H9 (cell line): ENCODE data around the gene TMEM52B. TPM values are rescaled to one million over a fixed set of nuclear protein-coding genes. Genes with fewer than 3 reads are reported as not detected.

Source experiments
- DNase-seq: peaks from one replicate; pipeline ENCODE4 v3.0.0-alpha.2; 2017
- H2AFZ ChIP-seq: one replicate; pipeline ENCODE4 v1.6.1; 2013; ENCODE audit warnings: mild to moderate bottlenecking, low read length, control low read depth, moderate library complexity
- H2AK5ac ChIP-seq: 2 replicates; pipeline ENCODE4 v1.6.1; 2013; ENCODE audit warnings: low read length, control low read depth, mixed read lengths; ENCODE audit not compliant: insufficient read length
- H2BK120ac ChIP-seq: one replicate; pipeline ENCODE4 v1.6.1; 2013; ENCODE audit warnings: low read depth, mild to moderate bottlenecking, low read length, control low read depth, inconsistent platforms; ENCODE audit not compliant: poor library complexity, severe bottlenecking
- H2BK12ac ChIP-seq: 2 replicates; pipeline ENCODE4 v1.6.1; 2013; ENCODE audit warnings: low read length, control low read depth, mixed read lengths, low read depth; ENCODE audit not compliant: insufficient read length
- H2BK15ac ChIP-seq: 2 replicates; pipeline ENCODE4 v1.6.1; 2013; ENCODE audit warnings: low read depth, low read length, control low read depth
- H2BK20ac ChIP-seq: one replicate; pipeline ENCODE4 v1.6.1; 2013; ENCODE audit warnings: low read depth, mild to moderate bottlenecking, low read length, control low read depth, inconsistent platforms; ENCODE audit not compliant: poor library complexity, severe bottlenecking
- H2BK5ac ChIP-seq: 2 replicates; pipeline ENCODE4 v1.6.1; 2013; ENCODE audit warnings: low read length, control low read depth, mixed read lengths; ENCODE audit not compliant: insufficient read length
- H3K14ac ChIP-seq: 2 replicates; pipeline ENCODE4 v1.6.1; 2013; ENCODE audit warnings: low read length, control low read depth; ENCODE audit not compliant: insufficient read depth
- H3K18ac ChIP-seq: 2 replicates; pipeline ENCODE4 v1.6.1; 2013; ENCODE audit warnings: low read depth, mild to moderate bottlenecking, mixed read lengths, low read length, control low read depth; ENCODE audit not compliant: insufficient read length
- H3K23ac ChIP-seq: 2 replicates; pipeline ENCODE4 v1.6.1; 2013; ENCODE audit warnings: low read length, control low read depth, mixed read lengths, low read depth; ENCODE audit not compliant: insufficient read length
- H3K23me2 ChIP-seq: 2 replicates; pipeline ENCODE4 v1.6.1; 2013; ENCODE audit warnings: low read depth, mild to moderate bottlenecking, mixed read lengths, low read length, control low read depth; ENCODE audit not compliant: insufficient read length, poor library complexity, severe bottlenecking
- H3K27ac ChIP-seq: 2 replicates; pipeline ENCODE4 v1.5.1; 2013; ENCODE audit warnings: low read length, control low read depth, mixed read lengths, low read depth; ENCODE audit not compliant: insufficient read length
- H3K27me3 ChIP-seq: 2 replicates; pipeline ENCODE4 v1.6.1; 2013; ENCODE audit warnings: low read length, control low read depth, inconsistent platforms; ENCODE audit not compliant: insufficient read depth
- H3K4ac ChIP-seq: 2 replicates; pipeline ENCODE4 v1.6.1; 2013; ENCODE audit warnings: low read depth, mild to moderate bottlenecking, control low read depth, inconsistent platforms, low read length, moderate library complexity
- H3K4me1 ChIP-seq: 2 replicates; pipeline ENCODE4 v1.6.1; 2013; ENCODE audit warnings: low read length, control low read depth, inconsistent platforms; ENCODE audit not compliant: insufficient read depth
- H3K4me2 ChIP-seq: 2 replicates; pipeline ENCODE4 v1.6.1; 2013; ENCODE audit warnings: low read length, control low read depth, mixed read lengths; ENCODE audit not compliant: insufficient read length, insufficient read depth
- H3K56ac ChIP-seq: 2 replicates; pipeline ENCODE4 v1.6.1; 2013; ENCODE audit warnings: low read depth, mild to moderate bottlenecking, mixed read lengths, low read length, control low read depth; ENCODE audit not compliant: insufficient read length
- H3K79me1 ChIP-seq: 2 replicates; pipeline ENCODE4 v1.6.1; 2013; ENCODE audit warnings: low read depth, mild to moderate bottlenecking, moderate library complexity, low read length, control low read depth, inconsistent platforms; ENCODE audit not compliant: insufficient read depth, poor library complexity, severe bottlenecking
- H3K79me2 ChIP-seq: 2 replicates; pipeline ENCODE4 v1.6.1; 2013; ENCODE audit warnings: low read length, control low read depth, inconsistent platforms; ENCODE audit not compliant: insufficient read depth
- H3K9ac ChIP-seq: 2 replicates; pipeline ENCODE4 v1.6.1; 2013; ENCODE audit warnings: low read length, control low read depth, mixed read lengths; ENCODE audit not compliant: insufficient read length; ENCODE audit errors: extremely low read depth
- H3K9me3 ChIP-seq: one replicate; pipeline ENCODE4 v1.6.1; 2013; ENCODE audit warnings: low read depth, low read length, inconsistent platforms; ENCODE audit not compliant: control insufficient read depth
- H3T11ph ChIP-seq: one replicate; pipeline ENCODE4 v1.6.1; 2013; ENCODE audit warnings: mild to moderate bottlenecking, low read length, control low read depth, inconsistent platforms
- H4K20me1 ChIP-seq: one replicate; pipeline ENCODE4 v1.6.1; 2013; ENCODE audit not compliant: control insufficient read depth, insufficient read length, insufficient read depth
- H4K5ac ChIP-seq: 2 replicates; pipeline ENCODE4 v1.6.1; 2013; ENCODE audit warnings: low read depth, mild to moderate bottlenecking, mixed read lengths, low read length, control low read depth; ENCODE audit not compliant: insufficient read length
- H4K8ac ChIP-seq: replicated peaks from 2 replicates; pipeline ENCODE4 v1.6.1; 2013; ENCODE audit warnings: low read length, control low read depth, mixed read lengths, low read depth; ENCODE audit not compliant: insufficient read length
- H4K91ac ChIP-seq: 2 replicates; pipeline ENCODE4 v1.6.1; 2013; ENCODE audit warnings: low read depth, mild to moderate bottlenecking, moderate library complexity, mixed read lengths, low read length, control low read depth; ENCODE audit not compliant: insufficient read length
- H3K27ac Mint-ChIP-seq, 3 experiments: 2 replicates in 2 of 3; 3 replicates in 1 of 3; pipeline ENCODE4 v1.8.0; 2020 to 2021; ENCODE audit warnings: mixed read lengths in 3 of 3, mild to moderate bottlenecking in 1 of 3, moderate library complexity in 1 of 3
- H3K27me3 Mint-ChIP-seq: 2 replicates; pipeline ENCODE4 v1.8.0; 2021; ENCODE audit warnings: low read depth, mild to moderate bottlenecking, moderate library complexity, mixed read lengths
- H3K36me3 Mint-ChIP-seq, 3 experiments: 2 replicates in 2 of 3; 3 replicates in 1 of 3; pipeline ENCODE4 v1.8.0; 2020 to 2021; ENCODE audit warnings: low read depth in 3 of 3, mixed read lengths in 3 of 3; ENCODE audit not compliant: insufficient read depth in 1 of 3
- H3K4me1 Mint-ChIP-seq, 2 experiments: 2 replicates each; pipeline ENCODE4 v1.8.0; 2020; ENCODE audit warnings: mixed read lengths in 2 of 2
- H3K4me3 Mint-ChIP-seq, 2 experiments: 2 replicates in 1 of 2; 3 replicates in 1 of 2; pipeline ENCODE4 v1.8.0; 2020 to 2021; ENCODE audit warnings: mild to moderate bottlenecking in 2 of 2, mixed read lengths in 2 of 2, moderate library complexity in 1 of 2
- H3K9me3 Mint-ChIP-seq, 2 experiments: 2 replicates in 1 of 2; 3 replicates in 1 of 2; pipeline ENCODE4 v1.8.0; 2020; ENCODE audit warnings: mild to moderate bottlenecking in 2 of 2, mixed read lengths in 2 of 2, moderate library complexity in 1 of 2
- WGBS: extraction: QIAGEN DNeasy Blood & Tissue Kit; methylation state at CpG from one replicate; pipeline ENCODE4 v1.1.7; 2013; ENCODE audit warnings: missing lambda C conversion rate, low lambda C conversion rate, mixed read lengths; ENCODE audit not compliant: insufficient read length; ENCODE audit errors: extremely low coverage; 5-methylcytosine and 5-hydroxymethylcytosine counted together
- total RNA-seq: library from RNA; stranded (reverse); gene quantifications from 2 replicates; pipeline ENCODE4 v1.2.1, GENCODE V29; 2021
- TF ChIP-seq, protein P1 (sequence below): fragments of 200-600 bp; sonication (generic); conservative IDR thresholded peaks from 3 replicates; pipeline ENCODE4 v1.8.0; 2021; ENCODE audit warnings: antibody characterized with exemption, mild to moderate bottlenecking

The TMEM52B gene
- total RNA-seq, 1 experiment from 2014 or later, result not detected

DNA sequence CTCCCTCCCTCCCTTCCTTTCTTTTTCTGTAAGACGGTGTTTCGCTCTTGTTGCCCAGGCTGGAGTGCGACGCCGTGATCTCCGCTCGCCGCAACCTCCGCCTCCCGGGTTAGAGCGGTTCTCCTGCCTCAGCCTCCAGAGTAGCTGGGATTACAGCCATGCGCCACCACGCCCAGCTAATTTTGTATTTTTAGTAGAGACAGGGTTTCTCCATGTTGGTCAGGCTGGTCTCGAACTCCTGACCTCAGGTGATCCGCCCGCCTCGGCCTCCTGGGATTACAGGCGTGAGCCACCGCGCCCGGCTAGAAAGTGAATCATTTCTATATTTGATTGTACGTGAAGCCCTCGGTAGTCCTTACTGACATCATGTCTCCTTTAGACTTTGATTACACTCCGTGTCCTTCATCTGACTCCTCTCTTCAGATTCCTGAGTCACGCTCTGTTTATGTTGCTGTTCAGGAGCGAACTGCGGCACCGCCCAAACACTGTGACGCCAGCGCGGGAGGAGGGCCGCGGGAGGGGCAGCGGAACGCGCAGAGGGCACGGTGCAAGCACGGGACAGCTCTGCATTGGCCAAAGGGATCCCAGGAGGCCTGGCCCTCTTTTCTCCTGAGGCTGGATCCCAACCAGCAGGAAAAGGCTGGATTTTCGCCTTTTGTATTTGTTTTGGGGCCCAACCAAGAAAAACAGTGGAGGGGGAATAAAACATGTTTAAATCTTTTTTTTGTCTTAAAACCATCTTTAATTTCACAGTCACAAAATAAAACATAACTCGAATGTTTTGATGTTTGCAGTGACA is 33.3 kb downstream of the TMEM52B start:
- TF ChIP-seq, protein P1, sequence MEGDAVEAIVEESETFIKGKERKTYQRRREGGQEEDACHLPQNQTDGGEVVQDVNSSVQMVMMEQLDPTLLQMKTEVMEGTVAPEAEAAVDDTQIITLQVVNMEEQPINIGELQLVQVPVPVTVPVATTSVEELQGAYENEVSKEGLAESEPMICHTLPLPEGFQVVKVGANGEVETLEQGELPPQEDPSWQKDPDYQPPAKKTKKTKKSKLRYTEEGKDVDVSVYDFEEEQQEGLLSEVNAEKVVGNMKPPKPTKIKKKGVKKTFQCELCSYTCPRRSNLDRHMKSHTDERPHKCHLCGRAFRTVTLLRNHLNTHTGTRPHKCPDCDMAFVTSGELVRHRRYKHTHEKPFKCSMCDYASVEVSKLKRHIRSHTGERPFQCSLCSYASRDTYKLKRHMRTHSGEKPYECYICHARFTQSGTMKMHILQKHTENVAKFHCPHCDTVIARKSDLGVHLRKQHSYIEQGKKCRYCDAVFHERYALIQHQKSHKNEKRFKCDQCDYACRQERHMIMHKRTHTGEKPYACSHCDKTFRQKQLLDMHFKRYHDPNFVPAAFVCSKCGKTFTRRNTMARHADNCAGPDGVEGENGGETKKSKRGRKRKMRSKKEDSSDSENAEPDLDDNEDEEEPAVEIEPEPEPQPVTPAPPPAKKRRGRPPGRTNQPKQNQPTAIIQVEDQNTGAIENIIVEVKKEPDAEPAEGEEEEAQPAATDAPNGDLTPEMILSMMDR, result no peak
- no peak overlapping the region for H2BK15ac ChIP-seq
- H3K79me1 ChIP-seq, result peaks cover 8% of the 10 kb centered on the region
- H3K23ac ChIP-seq, result no peak overlapping the region
- peak overlapping the region; percentile 43 for H3K18ac ChIP-seq
- H2AFZ ChIP-seq, result no peak overlapping the region
- no peak overlapping the region for H2AK5ac ChIP-seq
- H3K9me3 ChIP-seq, result no peaks in the 10 kb centered on the region
- no peak overlapping the region for H3K4ac ChIP-seq
- DNase-seq, result peak; percentile 98
- H2BK12ac ChIP-seq, result no peak overlapping the region
- H4K8ac ChIP-seq, result no peak overlapping the region
- Mint-ChIP-seq H3K27ac (peak overlapping the region; percentile 93 to 99 (median 99)), H3K9me3 (no peaks in the 10 kb centered on the region; a peak in 1 of 5 replicates), H3K4me3 (peak overlapping the region; percentile 96 to 99), H3K27me3 (no peaks in the 10 kb centered on the region), H3K4me1 (peaks cover 25 to 26% of the 10 kb centered on the region in 2 experiments), H3K36me3 (no peaks in the 10 kb centered on the region; a peak in 1 of 7 replicates)
- peaks cover 12% of the 10 kb centered on the region for H3K23me2 ChIP-seq
- H3K27ac ChIP-seq, result peak overlapping the region; percentile 29
- H4K20me1 ChIP-seq, result peaks cover 3% of the 10 kb centered on the region
- no peak overlapping the region for H3K56ac ChIP-seq
- H3K79me2 ChIP-seq, result peaks cover 3% of the 10 kb centered on the region; the same call in 1 of the 2 replicates
- H3T11ph ChIP-seq, result no peak overlapping the region
- no CpG with 5 or more reads among the region's 40 CpGs for WGBS
- no peak overlapping the region for H2BK20ac ChIP-seq
- peak overlapping the region; percentile 46 for H3K9ac ChIP-seq
- no peak overlapping the region for H2BK120ac ChIP-seq
- no peak overlapping the region for H2BK5ac ChIP-seq
- peaks cover 6% of the 10 kb centered on the region for H3K4me1 ChIP-seq
- peak overlapping the region; percentile 90 for H3K4me2 ChIP-seq
- H3K14ac ChIP-seq, result no peak overlapping the region
- no peaks in the 10 kb centered on the region for H3K27me3 ChIP-seq
- no peak overlapping the region for H4K91ac ChIP-seq
- no peak overlapping the region for H4K5ac ChIP-seq
